ENCODE data around the gene KCNAB2.

KCNAB2 gene

GRCh38 chr1:6019166-6019845, 26.4 kb upstream of the KCNAB2 start:
- H3K4me1 ChIP-seq: no peaks in the 10 kb centered on the region
- no peaks in the 10 kb centered on the region for H3K27me3 ChIP-seq (ENCODE audit: control insufficient read depth, insufficient read depth, low read length)
- no peaks in the 10 kb centered on the region for H3K79me2 ChIP-seq
- no peak overlapping the region for H3K27ac ChIP-seq
- H3K9ac ChIP-seq: no peak overlapping the region
- no peaks in the 10 kb centered on the region for H3K9me3 ChIP-seq (ENCODE audit: control insufficient read depth, low read length)
- no peak overlapping the region for H3K4me2 ChIP-seq (ENCODE audit: low read length)
- no peaks in the 10 kb centered on the region for H3K36me3 ChIP-seq (ENCODE audit: control insufficient read depth, insufficient read depth, low read length)
- H3K4me3 ChIP-seq (ENCODE audit: low read depth, low read length): no peak overlapping the region
- no peak for TF ChIP-seq CTCF (IDR thresholded peaks at IDR 0.05)
- H2AFZ ChIP-seq: no peak overlapping the region

- H3K4me3 ChIP-seq (ENCODE audit: low read depth, low read length): no peak overlapping the region
- no peaks in the 10 kb centered on the region for H3K9me3 ChIP-seq (ENCODE audit: control insufficient read depth, low read length)
- H3K36me3 ChIP-seq (ENCODE audit: control insufficient read depth, insufficient read depth, low read length): no peaks in the 10 kb centered on the region
- H3K4me2 ChIP-seq (ENCODE audit: low read length): no peak overlapping the region
- H3K9ac ChIP-seq: no peak overlapping the region
- H3K79me2 ChIP-seq: no peaks in the 10 kb centered on the region
- no peak for TF ChIP-seq CTCF (IDR thresholded peaks at IDR 0.05)
- H3K27ac ChIP-seq: no peak overlapping the region
- H3K4me1 ChIP-seq: no peaks in the 10 kb centered on the region
- H2AFZ ChIP-seq: no peak overlapping the region
- H3K27me3 ChIP-seq (ENCODE audit: control insufficient read depth, insufficient read depth, low read length): no peaks in the 10 kb centered on the region
These were observed 23.5 kb upstream of the KCNAB2 start for GRCh38 chr1:6022193-6022592.

GRCh38 chr1:6023346-6023745, 22.3 kb upstream of the KCNAB2 start:
- Histone ChIP-seq H3K9me3 (ENCODE audit: control insufficient read depth, low read length) (no peaks in the 10 kb centered on the region), H3K4me1 (no peaks in the 10 kb centered on the region), H3K79me2 (no peaks in the 10 kb centered on the region), H3K27ac (no peak overlapping the region), H3K9ac (no peak overlapping the region), H3K36me3 (ENCODE audit: control insufficient read depth, insufficient read depth, low read length) (no peaks in the 10 kb centered on the region), H3K4me3 (ENCODE audit: low read depth, low read length) (no peak overlapping the region), H2AFZ (no peak overlapping the region), H3K4me2 (ENCODE audit: low read length) (no peak overlapping the region), H3K27me3 (ENCODE audit: control insufficient read depth, insufficient read depth, low read length) (no peaks in the 10 kb centered on the region)
- no peak for TF ChIP-seq CTCF (IDR thresholded peaks at IDR 0.05)

GRCh38 chr1:6024376-6024775, 21.3 kb upstream of the KCNAB2 start:
- H3K27me3 ChIP-seq (ENCODE audit: control insufficient read depth, insufficient read depth, low read length): no peaks in the 10 kb centered on the region

More at GRCh38 chr1:6024376-6024775, 21.3 kb upstream of the KCNAB2 start:
- no peak overlapping the region for H3K27ac ChIP-seq
- no peak overlapping the region for H3K4me3 ChIP-seq (ENCODE audit: low read depth, low read length)
- no peak overlapping the region for H3K4me2 ChIP-seq (ENCODE audit: low read length)
- no peaks in the 10 kb centered on the region for H3K9me3 ChIP-seq (ENCODE audit: control insufficient read depth, low read length)
- no peaks in the 10 kb centered on the region for H3K36me3 ChIP-seq (ENCODE audit: control insufficient read depth, insufficient read depth, low read length)
- H2AFZ ChIP-seq: no peak overlapping the region
- H3K9ac ChIP-seq: no peak overlapping the region
- no peaks in the 10 kb centered on the region for H3K79me2 ChIP-seq
- no peak for TF ChIP-seq CTCF (IDR thresholded peaks at IDR 0.05)
- H3K4me1 ChIP-seq: no peaks in the 10 kb centered on the region

All from parathyroid adenoma (tissue), 2 donors.